ENCODE data around the gene HOXB3. TPM values are rescaled to one million over a fixed set of nuclear protein-coding genes. Genes with fewer than 3 reads are reported as not detected.

Gene HOXB3
- total and polyA plus RNA-seq, 2 of the 13 experiments (the other 11 are each of a cell fraction or from before 2014, with no cell fraction given): not detected

- TF ChIP-seq ZNF281 (CRISPR knock-in tag; IDR thresholded peaks at IDR 0.05; ENCODE audit: borderline replicate concordance): no peak
These were observed 26.6 kb downstream of the HOXB3 start (continued) for GRCh38 chr17:48563385-48563838.

- Histone ChIP-seq H3K4me1 (ENCODE audit: insufficient read depth, low read length) (no peaks in the 10 kb centered on the region), H3K9me3 (ENCODE audit: low read length) (no peaks in the 10 kb centered on the region), H4K20me1 (ENCODE audit: insufficient read depth, low read length) (no peaks in the 10 kb centered on the region; the same call in 1 of the 2 replicates), H3K9ac (ENCODE audit: insufficient read depth, low read depth, low read length) (no peak overlapping the region), H3K4me3 (replicated peaks in 1 of 3; ENCODE audit: insufficient read depth in 1 of 3, low read depth in 2 of 3, low read length in 3 of 3) (no peak overlapping the region), H3K27me3 (ENCODE audit: control insufficient read depth in 1 of 2, insufficient read depth in 2 of 2, low read length in 2 of 2) (peaks cover 26 to 94% of the 10 kb centered on the region in 2 experiments), H3K36me3 (replicated peaks in 1 of 2; ENCODE audit: control insufficient read depth in 1 of 2, insufficient read depth in 2 of 2, low read length in 2 of 2) (no peaks in the 10 kb centered on the region), H3K79me2 (ENCODE audit: insufficient read depth, low read length) (no peaks in the 10 kb centered on the region), H2AFZ (ENCODE audit: low read length) (no peak overlapping the region), H3K4me2 (ENCODE audit: low read depth, low read length) (no peak overlapping the region), H3K27ac (ENCODE audit: extremely low read length, insufficient read depth, low read length) (no peak overlapping the region)
- ChIA-PET POLR2A (no interaction called here), CTCF (ENCODE audit: low intra/inter-chr PET ratio, low total read pairs) (no interaction called here)
- WGBS (ENCODE audit: low lambda C conversion rate): 2% methylated on average over 5 of the region's 5 CpGs
- ATAC-seq (no peak), DNase-seq (ENCODE audit: low spot score) (no peak), FAIRE-seq (no peak)
- intact Hi-C loops (cut with micrococcal nuclease; ENCODE audit: unreplicated experiment) (no loop called here), in situ Hi-C loops (cut with HindIII; ENCODE audit: extremely low pct_ligation_motif_present, low pct_unique_long_range_greater_than_20kb) (no loop called here)
- TF ChIP-seq MEIS1 (CRISPR knock-in tag; IDR thresholded peaks at IDR 0.05; ENCODE audit: borderline replicate concordance): no peak
- no peak for TF ChIP-seq ZFP36 (IDR thresholded peaks at IDR 0.05; ENCODE audit: borderline replicate concordance, low read depth, low read length, partially characterized antibody)
- no peak for TF ChIP-seq ZNF782 (CRISPR knock-in tag; IDR thresholded peaks at IDR 0.05; ENCODE audit: borderline replicate concordance)
- no peak for TF ChIP-seq AKAP8 (CRISPR knock-in tag; IDR thresholded peaks at IDR 0.05)
- no peak for TF ChIP-seq MBNL3 (CRISPR knock-in tag; conservative IDR thresholded peaks at IDR 0.05)
- no peak for TF ChIP-seq NR2C2 (CRISPR knock-in tag; IDR thresholded peaks at IDR 0.05; ENCODE audit: borderline replicate concordance)
- TF ChIP-seq ERF (CRISPR knock-in tag; IDR thresholded peaks at IDR 0.05): no peak
- no peak for TF ChIP-seq KLF9 (CRISPR knock-in tag; IDR thresholded peaks at IDR 0.05; ENCODE audit: low read depth)
- no peak for TF ChIP-seq ZNF337 (CRISPR knock-in tag; IDR thresholded peaks at IDR 0.05; ENCODE audit: borderline replicate concordance, low read depth)
- TF ChIP-seq ISX (CRISPR knock-in tag; conservative IDR thresholded peaks at IDR 0.05): no peak
- no peak for TF ChIP-seq CREBL2 (CRISPR knock-in tag; IDR thresholded peaks at IDR 0.05; ENCODE audit: borderline replicate concordance)
- no peak for TF ChIP-seq BRCA1 (CRISPR knock-in tag; IDR thresholded peaks at IDR 0.05)
- no peak for TF ChIP-seq CHD2 (IDR thresholded peaks at IDR 0.05; ENCODE audit: low read depth, low read length)
- TF ChIP-seq ESRRA (CRISPR knock-in tag; IDR thresholded peaks at IDR 0.05; ENCODE audit: low read depth): no peak
- TF ChIP-seq ZNF431 (CRISPR knock-in tag; IDR thresholded peaks at IDR 0.05; ENCODE audit: borderline replicate concordance, low read depth): no peak
- TF ChIP-seq NPAS2 (CRISPR knock-in tag; IDR thresholded peaks at IDR 0.05; ENCODE audit: borderline replicate concordance): no peak
- no TSS peak for BruUV-seq (replicated peaks)
These were observed 27.1 kb downstream of the HOXB3 start for GRCh38 chr17:48562934-48563333.
